ENCODE measurements around the gene TAP2. TPM values are rescaled to one million over a fixed set of nuclear protein-coding genes. Genes with fewer than 3 reads are reported as not detected.

Gene TAP2
- total and polyA plus RNA-seq, 2 of the 13 experiments (the other 11 are each of a cell fraction or from before 2014, with no cell fraction given), result 10.3 to 17.6 TPM

DNA sequence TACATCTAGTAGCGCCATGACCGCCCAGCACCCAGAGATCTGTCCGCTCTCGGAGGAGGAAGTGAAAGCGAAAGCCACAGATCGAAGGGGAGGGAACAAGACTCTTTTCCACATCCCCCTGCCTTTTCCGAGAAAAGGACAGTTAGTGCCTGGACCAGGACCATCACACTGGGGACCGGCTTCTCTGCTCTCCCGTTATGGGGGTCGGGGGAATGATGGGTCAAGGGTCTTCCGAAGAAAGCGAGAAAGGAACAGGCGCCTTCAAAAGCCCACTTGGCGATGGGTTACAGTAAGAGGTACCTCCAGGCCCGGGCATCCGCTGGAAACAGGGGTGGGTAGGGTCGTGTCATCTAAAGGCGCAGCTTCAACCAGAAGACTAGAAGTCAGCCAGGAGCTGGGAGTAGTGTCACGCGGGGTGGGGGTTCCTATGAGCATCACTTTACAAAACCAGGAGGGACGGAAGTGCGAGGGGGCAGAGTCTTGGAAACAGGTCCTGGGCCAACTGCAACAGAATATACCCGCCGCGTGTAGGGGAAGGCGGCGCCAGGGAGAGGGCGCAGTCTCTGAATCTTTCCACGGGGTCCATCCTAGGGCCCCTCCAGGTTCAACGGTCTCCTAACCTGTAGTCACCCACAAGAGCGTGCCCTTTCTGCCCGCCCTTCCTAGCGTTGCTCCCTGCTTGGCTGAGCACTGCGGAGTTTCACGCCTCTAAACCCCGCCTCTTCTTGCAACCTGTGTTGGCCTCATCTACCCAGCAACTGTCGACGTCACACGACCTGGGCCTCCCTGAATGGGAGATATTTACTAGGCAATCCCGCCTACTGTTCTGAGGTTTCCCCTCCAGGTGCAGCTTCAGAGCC, 5.7 kb upstream of the TAP2 start, which contains the start of gene PSMB8 (continued):
- TF ChIP-seq ZNF652 (CRISPR knock-in tag; IDR thresholded peaks at IDR 0.05; ENCODE audit: borderline replicate concordance, low read depth) (no peak), DNMT3B (CRISPR knock-in tag; conservative IDR thresholded peaks at IDR 0.05) (peak; percentile 69; the same call in 1 of the 2 replicates), HDAC2 (CRISPR knock-in tag; IDR thresholded peaks at IDR 0.05) (no peak; the same call in 1 of the 2 replicates), TRIM24 (CRISPR knock-in tag; IDR thresholded peaks at IDR 0.05) (no peak), ZNF891 (CRISPR knock-in tag; IDR thresholded peaks at IDR 0.05) (peak; percentile 56), ZNF546 (CRISPR knock-in tag; conservative IDR thresholded peaks at IDR 0.05) (0 out of 2 replicates have a peak, but pooled peaks have one; percentile 54), SMC3 (IDR thresholded peaks at IDR 0.05; ENCODE audit: low read length) (no peak), NPAS2 (CRISPR knock-in tag; IDR thresholded peaks at IDR 0.05; ENCODE audit: borderline replicate concordance) (no peak), ZNF879 (CRISPR knock-in tag; IDR thresholded peaks at IDR 0.05) (no peak), ZNF431 (CRISPR knock-in tag; IDR thresholded peaks at IDR 0.05; ENCODE audit: borderline replicate concordance, low read depth) (no peak), ZC3H4 (CRISPR knock-in tag; IDR thresholded peaks at IDR 0.05; ENCODE audit: borderline replicate concordance) (no peak), RBAK (CRISPR knock-in tag; IDR thresholded peaks at IDR 0.05) (no peak), KDM1A (CRISPR knock-in tag; IDR thresholded peaks at IDR 0.05) (no peak), ZBTB42 (CRISPR knock-in tag; IDR thresholded peaks at IDR 0.05) (no peak; the same call in 1 of the 2 replicates)
- TF ChIP-seq, protein P1, sequence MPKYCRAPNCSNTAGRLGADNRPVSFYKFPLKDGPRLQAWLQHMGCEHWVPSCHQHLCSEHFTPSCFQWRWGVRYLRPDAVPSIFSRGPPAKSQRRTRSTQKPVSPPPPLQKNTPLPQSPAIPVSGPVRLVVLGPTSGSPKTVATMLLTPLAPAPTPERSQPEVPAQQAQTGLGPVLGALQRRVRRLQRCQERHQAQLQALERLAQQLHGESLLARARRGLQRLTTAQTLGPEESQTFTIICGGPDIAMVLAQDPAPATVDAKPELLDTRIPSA (CRISPR knock-in tag; IDR thresholded peaks at IDR 0.05; ENCODE audit: borderline replicate concordance), result no peak
- TF ChIP-seq, protein P2, sequence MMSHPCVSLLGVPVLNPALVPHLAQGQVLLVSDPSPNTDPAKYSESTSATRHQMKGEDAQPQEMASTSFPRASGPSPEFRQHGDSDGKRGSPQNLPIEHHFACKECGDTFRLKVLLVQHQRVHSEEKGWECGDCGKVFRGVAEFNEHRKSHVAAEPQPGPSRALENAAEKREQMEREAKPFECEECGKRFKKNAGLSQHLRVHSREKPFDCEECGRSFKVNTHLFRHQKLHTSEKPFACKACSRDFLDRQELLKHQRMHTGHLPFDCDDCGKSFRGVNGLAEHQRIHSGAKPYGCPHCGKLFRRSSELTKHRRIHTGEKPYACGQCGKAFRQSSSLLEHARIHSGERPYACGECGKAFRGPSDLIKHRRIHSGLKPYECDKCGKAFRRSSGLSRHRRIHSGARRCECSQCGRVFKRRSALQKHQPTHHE (CRISPR knock-in tag; IDR thresholded peaks at IDR 0.05; ENCODE audit: borderline replicate concordance), result no peak; the same call in 1 of the 2 replicates
- TF ChIP-seq, protein P3, sequence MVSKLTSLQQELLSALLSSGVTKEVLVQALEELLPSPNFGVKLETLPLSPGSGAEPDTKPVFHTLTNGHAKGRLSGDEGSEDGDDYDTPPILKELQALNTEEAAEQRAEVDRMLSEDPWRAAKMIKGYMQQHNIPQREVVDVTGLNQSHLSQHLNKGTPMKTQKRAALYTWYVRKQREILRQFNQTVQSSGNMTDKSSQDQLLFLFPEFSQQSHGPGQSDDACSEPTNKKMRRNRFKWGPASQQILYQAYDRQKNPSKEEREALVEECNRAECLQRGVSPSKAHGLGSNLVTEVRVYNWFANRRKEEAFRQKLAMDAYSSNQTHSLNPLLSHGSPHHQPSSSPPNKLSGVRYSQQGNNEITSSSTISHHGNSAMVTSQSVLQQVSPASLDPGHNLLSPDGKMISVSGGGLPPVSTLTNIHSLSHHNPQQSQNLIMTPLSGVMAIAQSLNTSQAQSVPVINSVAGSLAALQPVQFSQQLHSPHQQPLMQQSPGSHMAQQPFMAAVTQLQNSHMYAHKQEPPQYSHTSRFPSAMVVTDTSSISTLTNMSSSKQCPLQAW (CRISPR knock-in tag; IDR thresholded peaks at IDR 0.05), result peak; percentile 63; the same call in 1 of the 2 replicates
- TF ChIP-seq, protein P4, sequence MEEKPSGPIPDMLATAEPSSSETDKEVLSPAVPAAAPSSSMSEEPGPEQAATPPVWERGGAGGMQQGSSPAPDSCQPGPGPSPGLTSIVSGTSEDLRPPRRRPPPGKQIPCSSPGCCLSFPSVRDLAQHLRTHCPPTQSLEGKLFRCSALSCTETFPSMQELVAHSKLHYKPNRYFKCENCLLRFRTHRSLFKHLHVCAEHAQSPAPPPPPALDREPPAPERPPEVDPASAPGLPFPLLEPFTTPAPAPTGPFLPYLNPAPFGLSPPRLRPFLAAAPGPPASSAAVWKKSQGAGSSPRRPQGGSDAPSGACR (CRISPR knock-in tag; IDR thresholded peaks at IDR 0.05), result no peak
- TF ChIP-seq, protein P5, sequence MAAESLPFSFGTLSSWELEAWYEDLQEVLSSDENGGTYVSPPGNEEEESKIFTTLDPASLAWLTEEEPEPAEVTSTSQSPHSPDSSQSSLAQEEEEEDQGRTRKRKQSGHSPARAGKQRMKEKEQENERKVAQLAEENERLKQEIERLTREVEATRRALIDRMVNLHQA (CRISPR knock-in tag; IDR thresholded peaks at IDR 0.05), result 0 out of 2 replicates have a peak, but pooled peaks have one; percentile 35
- TF ChIP-seq, protein P6, sequence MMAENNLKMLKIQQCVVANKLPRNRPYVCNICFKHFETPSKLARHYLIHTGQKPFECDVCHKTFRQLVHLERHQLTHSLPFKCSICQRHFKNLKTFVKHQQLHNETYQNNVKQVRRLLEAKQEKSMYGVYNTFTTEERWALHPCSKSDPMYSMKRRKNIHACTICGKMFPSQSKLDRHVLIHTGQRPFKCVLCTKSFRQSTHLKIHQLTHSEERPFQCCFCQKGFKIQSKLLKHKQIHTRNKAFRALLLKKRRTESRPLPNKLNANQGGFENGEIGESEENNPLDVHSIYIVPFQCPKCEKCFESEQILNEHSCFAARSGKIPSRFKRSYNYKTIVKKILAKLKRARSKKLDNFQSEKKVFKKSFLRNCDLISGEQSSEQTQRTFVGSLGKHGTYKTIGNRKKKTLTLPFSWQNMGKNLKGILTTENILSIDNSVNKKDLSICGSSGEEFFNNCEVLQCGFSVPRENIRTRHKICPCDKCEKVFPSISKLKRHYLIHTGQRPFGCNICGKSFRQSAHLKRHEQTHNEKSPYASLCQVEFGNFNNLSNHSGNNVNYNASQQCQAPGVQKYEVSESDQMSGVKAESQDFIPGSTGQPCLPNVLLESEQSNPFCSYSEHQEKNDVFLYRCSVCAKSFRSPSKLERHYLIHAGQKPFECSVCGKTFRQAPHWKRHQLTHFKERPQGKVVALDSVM (CRISPR knock-in tag; IDR thresholded peaks at IDR 0.05), result no peak
- TF ChIP-seq, protein P7, sequence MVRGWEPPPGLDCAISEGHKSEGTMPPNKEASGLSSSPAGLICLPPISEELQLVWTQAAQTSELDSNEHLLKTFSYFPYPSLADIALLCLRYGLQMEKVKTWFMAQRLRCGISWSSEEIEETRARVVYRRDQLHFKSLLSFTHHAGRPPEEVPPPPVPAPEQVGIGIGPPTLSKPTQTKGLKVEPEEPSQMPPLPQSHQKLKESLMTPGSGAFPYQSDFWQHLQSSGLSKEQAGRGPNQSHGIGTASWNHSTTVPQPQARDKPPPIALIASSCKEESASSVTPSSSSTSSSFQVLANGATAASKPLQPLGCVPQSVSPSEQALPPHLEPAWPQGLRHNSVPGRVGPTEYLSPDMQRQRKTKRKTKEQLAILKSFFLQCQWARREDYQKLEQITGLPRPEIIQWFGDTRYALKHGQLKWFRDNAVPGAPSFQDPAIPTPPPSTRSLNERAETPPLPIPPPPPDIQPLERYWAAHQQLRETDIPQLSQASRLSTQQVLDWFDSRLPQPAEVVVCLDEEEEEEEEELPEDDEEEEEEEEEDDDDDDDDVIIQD (CRISPR knock-in tag; IDR thresholded peaks at IDR 0.05; ENCODE audit: low read depth), result no peak
